Measurements from ENCODE around the gene CAD. TPM values are rescaled to one million over a fixed set of nuclear protein-coding genes. Genes with fewer than 3 reads are reported as not detected.

The CAD gene
- total RNA-seq, 2 experiments from 2014 or later, result 132 to 173 TPM

DNA sequence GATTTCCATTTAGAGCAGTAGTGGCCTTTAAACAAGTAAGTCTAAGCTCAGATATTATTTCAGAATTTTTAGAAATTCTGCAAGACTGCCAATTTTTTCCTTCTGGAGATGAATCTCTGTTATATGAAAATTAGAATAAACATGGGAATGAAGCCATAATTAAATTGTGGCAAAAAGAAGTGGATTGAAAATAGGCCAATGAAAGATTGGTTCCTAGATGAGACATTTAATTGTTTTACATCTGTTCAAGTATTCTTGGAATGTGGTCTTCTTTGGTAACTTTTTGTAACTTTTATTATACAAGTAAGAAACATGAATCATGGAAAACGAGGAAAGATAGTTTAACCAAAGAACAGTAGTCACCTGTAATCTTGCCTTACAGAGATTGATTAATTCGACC, 10.3 kb downstream of the CAD start:
- Histone ChIP-seq H3K9me3 (ENCODE audit: low read length) (no peaks in the 10 kb centered on the region), H2AFZ (ENCODE audit: low read length) (no peak overlapping the region), H3K9me2 (ENCODE audit: insufficient read depth, low read length) (no peaks in the 10 kb centered on the region), H3K4me1 (ENCODE audit: insufficient read depth, low read length, poor library complexity, severe bottlenecking) (no peaks in the 10 kb centered on the region), H3K36me3 (ENCODE audit: insufficient read depth, low read length) (peaks cover 98% of the 10 kb centered on the region), H3K27ac (ENCODE audit: low read depth, low read length, poor library complexity, severe bottlenecking) (no peak overlapping the region), H3K4me2 (ENCODE audit: low read length) (no peak overlapping the region), H3K4me3 (ENCODE audit: low read depth, low read length, poor library complexity, severe bottlenecking) (no peak overlapping the region), H4K20me1 (ENCODE audit: insufficient read depth, low read length) (peaks cover 8% of the 10 kb centered on the region), H3K79me2 (ENCODE audit: insufficient read depth, low read depth, low read length) (peaks cover 4% of the 10 kb centered on the region; the same call in 1 of the 2 replicates)
- TF ChIP-seq CTCF (conservative IDR thresholded peaks at IDR 0.05; ENCODE audit: low read length) (no peak; the same call in 1 of the 2 replicates), EZH2phosphoT487 (IDR thresholded peaks at IDR 0.05; ENCODE audit: borderline replicate concordance, low read depth, low read length) (no peak)
- CTCF ChIA-PET (ENCODE audit: unreplicated experiment), result no interaction called here
- POLR2A ChIA-PET, result interaction anchor here (0.6 kb wide), 1 partner anchor 118 kb away, joined by 3 read pairs; no protein-coding TSS in a partner anchor
- DNase-seq (ENCODE audit: low spot score), result no peak
- no TSS peak for BruUV-seq (replicated peaks)
- intact Hi-C loops (cut with micrococcal nuclease; ENCODE audit: unreplicated experiment), result no loop called here

DNA sequence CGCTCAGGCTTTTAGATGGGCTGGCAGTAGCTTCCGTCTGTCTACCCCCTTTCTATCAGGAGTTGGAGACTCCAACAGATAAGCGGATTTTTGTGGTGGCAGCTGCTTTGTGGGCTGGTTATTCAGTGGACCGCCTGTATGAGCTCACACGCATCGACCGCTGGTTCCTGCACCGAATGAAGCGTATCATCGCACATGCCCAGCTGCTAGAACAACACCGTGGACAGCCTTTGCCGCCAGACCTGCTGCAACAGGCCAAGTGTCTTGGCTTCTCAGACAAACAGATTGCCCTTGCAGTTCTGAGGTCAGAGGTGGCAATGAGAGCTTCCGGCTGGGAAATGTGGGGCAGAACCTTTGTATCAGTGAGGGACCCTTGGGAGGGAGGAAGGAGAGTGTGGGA, 14.8 kb downstream of the CAD start:
- intact Hi-C loops (cut with micrococcal nuclease; ENCODE audit: unreplicated experiment), result no loop called here
- H4K20me1 ChIP-seq (ENCODE audit: insufficient read depth, low read length), result peaks cover 8% of the 10 kb centered on the region; the same call in 1 of the 2 replicates
- H3K27ac ChIP-seq (ENCODE audit: low read depth, low read length, poor library complexity, severe bottlenecking), result no peak overlapping the region
- H3K4me2 ChIP-seq (ENCODE audit: low read length), result no peak overlapping the region
- no peaks in the 10 kb centered on the region for H3K9me2 ChIP-seq (ENCODE audit: insufficient read depth, low read length)
- peaks cover 4% of the 10 kb centered on the region; the same call in 1 of the 2 replicates for H3K79me2 ChIP-seq (ENCODE audit: insufficient read depth, low read depth, low read length)
- H3K4me3 ChIP-seq (ENCODE audit: low read depth, low read length, poor library complexity, severe bottlenecking), result no peak overlapping the region
- peaks cover 98% of the 10 kb centered on the region for H3K36me3 ChIP-seq (ENCODE audit: insufficient read depth, low read length)
- ChIA-PET POLR2A (interaction anchor here (1.1 kb wide), 1 partner anchor 17 kb away, joined by 5 read pairs; no protein-coding TSS in a partner anchor), CTCF (ENCODE audit: unreplicated experiment) (interaction anchor here (0.5 to 0.6 kb wide), 2 partner anchors 13 to 14 kb away, joined by 3 read pairs; no protein-coding TSS in a partner anchor)
- no TSS peak for BruUV-seq (replicated peaks)
- no peaks in the 10 kb centered on the region for H3K4me1 ChIP-seq (ENCODE audit: insufficient read depth, low read length, poor library complexity, severe bottlenecking)
- no peaks in the 10 kb centered on the region for H3K9me3 ChIP-seq (ENCODE audit: low read length)
- no peak overlapping the region for H2AFZ ChIP-seq (ENCODE audit: low read length)
- DNase-seq (ENCODE audit: low spot score), result no peak
- TF ChIP-seq EZH2phosphoT487 (IDR thresholded peaks at IDR 0.05; ENCODE audit: borderline replicate concordance, low read depth, low read length) (no peak), CTCF (conservative IDR thresholded peaks at IDR 0.05; ENCODE audit: low read length) (no peak)

GRCh38 chr2:27233341-27233740, 16.2 kb downstream of the CAD start:
- no peak for TF ChIP-seq CTCF (conservative IDR thresholded peaks at IDR 0.05; ENCODE audit: low read length)
- TF ChIP-seq EZH2phosphoT487 (IDR thresholded peaks at IDR 0.05; ENCODE audit: borderline replicate concordance, low read depth, low read length), result no peak
- ChIA-PET POLR2A (interaction anchor here (0.5 to 1.9 kb wide), 3 partner anchors 15 to 128 kb away, joined by 5 to 6 read pairs (median 5); no protein-coding TSS in a partner anchor), CTCF (ENCODE audit: unreplicated experiment) (no interaction called here)
- Histone ChIP-seq H3K4me3 (ENCODE audit: low read depth, low read length, poor library complexity, severe bottlenecking) (no peak overlapping the region), H4K20me1 (ENCODE audit: insufficient read depth, low read length) (no peaks in the 10 kb centered on the region), H3K4me1 (ENCODE audit: insufficient read depth, low read length, poor library complexity, severe bottlenecking) (no peaks in the 10 kb centered on the region), H3K79me2 (ENCODE audit: insufficient read depth, low read depth, low read length) (no peaks in the 10 kb centered on the region; the same call in 1 of the 2 replicates), H2AFZ (ENCODE audit: low read length) (no peak overlapping the region), H3K36me3 (ENCODE audit: insufficient read depth, low read length) (peaks cover 98% of the 10 kb centered on the region), H3K27ac (ENCODE audit: low read depth, low read length, poor library complexity, severe bottlenecking) (no peak overlapping the region), H3K9me2 (ENCODE audit: insufficient read depth, low read length) (no peaks in the 10 kb centered on the region), H3K9me3 (ENCODE audit: low read length) (no peaks in the 10 kb centered on the region), H3K4me2 (ENCODE audit: low read length) (no peak overlapping the region)
- intact Hi-C loops (cut with micrococcal nuclease; ENCODE audit: unreplicated experiment), result no loop called here
- DNase-seq (ENCODE audit: low spot score), result no peak
- BruUV-seq (replicated peaks), result TSS peak; percentile 51

Data from OCI-LY7 (cell line).